ENCODE results near the gene ZNF133. TPM values are rescaled to one million over a fixed set of nuclear protein-coding genes. Genes with fewer than 3 reads are reported as not detected.

ZNF133 gene
- total and polyA plus RNA-seq, 2 donors (not counting 1 experiment from before 2014, with no cell fraction given) = 13.7 to 14.9 TPM

- H3K4me1 Mint-ChIP-seq = no peaks in the 10 kb centered on the region
- Histone ChIP-seq H3K27ac (ENCODE audit: low read length in 2 of 2) (no peak overlapping the region), H4K20me1 (ENCODE audit: control insufficient read depth, insufficient read depth, low read length, poor library complexity, severe bottlenecking) (no peaks in the 10 kb centered on the region), H3K27me3 (replicated peaks in 1 of 4; ENCODE audit: control extremely low read depth in 1 of 4, control insufficient read depth in 3 of 4, insufficient read depth in 4 of 4, low read length in 3 of 4) (no peaks in the 10 kb centered on the region), H3K79me2 (ENCODE audit: control insufficient read depth, insufficient read depth, low read length) (no peaks in the 10 kb centered on the region), H3K4me3 (ENCODE audit: control extremely low read depth in 1 of 5, extremely low read depth in 1 of 5, insufficient read depth in 1 of 5, low read depth in 2 of 5, low read length in 4 of 5) (no peak overlapping the region), H3K9ac (ENCODE audit: low read length) (no peak overlapping the region), H3K4me2 (replicated peaks; ENCODE audit: low read depth, low read length, poor library complexity, severe bottlenecking) (no peak overlapping the region), H2AFZ (ENCODE audit: insufficient read depth, low read depth, low read length, poor library complexity, severe bottlenecking) (no peak overlapping the region), H3K9me3 (ENCODE audit: control extremely low read depth in 1 of 3, control insufficient read depth in 2 of 3, insufficient read depth in 1 of 3, low read length in 2 of 3) (no peaks in the 10 kb centered on the region), H3K4me1 (ENCODE audit: control insufficient read depth in 2 of 2, insufficient read depth in 2 of 2, low read length in 2 of 2) (no peaks in the 10 kb centered on the region), H3K36me3 (replicated peaks in 1 of 2; ENCODE audit: control extremely low read depth in 1 of 2, control insufficient read depth in 1 of 2, extremely low read depth in 1 of 2, insufficient read depth in 2 of 2, low read length in 1 of 2) (no peaks in the 10 kb centered on the region)
- WGBS (ENCODE audit: insufficient coverage) = 37% methylated on average over 2 of the region's 4 CpGs
- intact Hi-C loops (cut with micrococcal nuclease) = no loop called here
- no peaks in the 10 kb centered on the region for H3K9me3 Mint-ChIP-seq (ENCODE audit: insufficient read depth)
- DNase-seq = no peak
- H3K4me3 Mint-ChIP-seq = no peak overlapping the region
- ChIA-PET POLR2A (no interaction called here), CTCF (no interaction called here)
- peaks cover 26% of the 10 kb centered on the region for H3K27me3 Mint-ChIP-seq
- H3K27ac Mint-ChIP-seq = no peak overlapping the region
- ATAC-seq (ENCODE audit: low read depth) = no peak
- TF ChIP-seq, protein P1, sequence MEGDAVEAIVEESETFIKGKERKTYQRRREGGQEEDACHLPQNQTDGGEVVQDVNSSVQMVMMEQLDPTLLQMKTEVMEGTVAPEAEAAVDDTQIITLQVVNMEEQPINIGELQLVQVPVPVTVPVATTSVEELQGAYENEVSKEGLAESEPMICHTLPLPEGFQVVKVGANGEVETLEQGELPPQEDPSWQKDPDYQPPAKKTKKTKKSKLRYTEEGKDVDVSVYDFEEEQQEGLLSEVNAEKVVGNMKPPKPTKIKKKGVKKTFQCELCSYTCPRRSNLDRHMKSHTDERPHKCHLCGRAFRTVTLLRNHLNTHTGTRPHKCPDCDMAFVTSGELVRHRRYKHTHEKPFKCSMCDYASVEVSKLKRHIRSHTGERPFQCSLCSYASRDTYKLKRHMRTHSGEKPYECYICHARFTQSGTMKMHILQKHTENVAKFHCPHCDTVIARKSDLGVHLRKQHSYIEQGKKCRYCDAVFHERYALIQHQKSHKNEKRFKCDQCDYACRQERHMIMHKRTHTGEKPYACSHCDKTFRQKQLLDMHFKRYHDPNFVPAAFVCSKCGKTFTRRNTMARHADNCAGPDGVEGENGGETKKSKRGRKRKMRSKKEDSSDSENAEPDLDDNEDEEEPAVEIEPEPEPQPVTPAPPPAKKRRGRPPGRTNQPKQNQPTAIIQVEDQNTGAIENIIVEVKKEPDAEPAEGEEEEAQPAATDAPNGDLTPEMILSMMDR (IDR thresholded peaks at IDR 0.05) = no peak
- no peak for TF ChIP-seq EZH2 (IDR thresholded peaks at IDR 0.05; ENCODE audit: borderline replicate concordance, insufficient read depth, low read depth, low read length, poor library complexity, severe bottlenecking)
Observed at GRCh38 chr20:18256440-18257090, 31.8 kb upstream of the ZNF133 start.

GRCh38 chr20:18258126-18258860 is 30.0 kb upstream of the ZNF133 start:
- WGBS (ENCODE audit: insufficient coverage) = 92% methylated on average over 11 of the region's 12 CpGs
- H3K4me3 Mint-ChIP-seq = no peak overlapping the region
- H3K27me3 Mint-ChIP-seq = peaks cover 26% of the 10 kb centered on the region

More at GRCh38 chr20:18258126-18258860, 30.0 kb upstream of the ZNF133 start:
- no peak for DNase-seq
- H4K20me1 ChIP-seq (ENCODE audit: control insufficient read depth, insufficient read depth, low read length, poor library complexity, severe bottlenecking) = no peaks in the 10 kb centered on the region
- H3K9me3 ChIP-seq (ENCODE audit: control extremely low read depth in 1 of 3, control insufficient read depth in 2 of 3, insufficient read depth in 1 of 3, low read length in 2 of 3) = no peaks in the 10 kb centered on the region
- no peaks in the 10 kb centered on the region for H3K79me2 ChIP-seq (ENCODE audit: control insufficient read depth, insufficient read depth, low read length)
- no peak overlapping the region for H3K4me3 ChIP-seq (ENCODE audit: control extremely low read depth in 1 of 5, extremely low read depth in 1 of 5, insufficient read depth in 1 of 5, low read depth in 2 of 5, low read length in 4 of 5)
- no peak overlapping the region for H3K9ac ChIP-seq (ENCODE audit: low read length)
- TF ChIP-seq EZH2 (IDR thresholded peaks at IDR 0.05; ENCODE audit: borderline replicate concordance, insufficient read depth, low read depth, low read length, poor library complexity, severe bottlenecking) = no peak
- TF ChIP-seq, protein P1 (IDR thresholded peaks at IDR 0.05) = no peak
- intact Hi-C loops (cut with micrococcal nuclease) = no loop called here
- H3K27me3 ChIP-seq (replicated peaks in 1 of 4; ENCODE audit: control extremely low read depth in 1 of 4, control insufficient read depth in 3 of 4, insufficient read depth in 4 of 4, low read length in 3 of 4) = no peaks in the 10 kb centered on the region
- no peak overlapping the region for H2AFZ ChIP-seq (ENCODE audit: insufficient read depth, low read depth, low read length, poor library complexity, severe bottlenecking)
- POLR2A ChIA-PET = no interaction called here
- H3K36me3 ChIP-seq (replicated peaks in 1 of 2; ENCODE audit: control extremely low read depth in 1 of 2, control insufficient read depth in 1 of 2, extremely low read depth in 1 of 2, insufficient read depth in 2 of 2, low read length in 1 of 2) = no peaks in the 10 kb centered on the region
- CTCF ChIA-PET = no interaction called here
- no peaks in the 10 kb centered on the region for H3K4me1 ChIP-seq (ENCODE audit: control insufficient read depth in 2 of 2, insufficient read depth in 2 of 2, low read length in 2 of 2)
- Mint-ChIP-seq H3K4me1 (no peaks in the 10 kb centered on the region), H3K27ac (no peak overlapping the region), H3K9me3 (ENCODE audit: insufficient read depth) (no peaks in the 10 kb centered on the region)
- no peak overlapping the region for H3K27ac ChIP-seq (ENCODE audit: low read length in 2 of 2)
- no peak for ATAC-seq (ENCODE audit: low read depth)
- H3K4me2 ChIP-seq (replicated peaks; ENCODE audit: low read depth, low read length, poor library complexity, severe bottlenecking) = no peak overlapping the region
